MCF 10A (cell line): ENCODE results near the gene POTEE. TPM values are rescaled to one million over a fixed set of nuclear protein-coding genes. Genes with fewer than 3 reads are reported as not detected.

ENCODE experiments used
- total RNA-seq: library from RNA; stranded (reverse); gene quantifications from 2 replicates; pipeline ENCODE4 v1.2.3, GENCODE V29; 2022

POTEE gene
- total RNA-seq, 1 experiment from 2014 or later, result not detected

Other genes starting within 250 kb of the POTEE start
- gene FAM168B, start 116.1 kb upstream of the POTEE start, total RNA-seq, result 159 and 172 TPM in 2 replicates
- 57.6 and 78.1 TPM in 2 replicates for gene PLEKHB2, start 104.2 kb upstream of the POTEE start, total RNA-seq
- gene RAB6D, start 154.6 kb downstream of the POTEE start, total RNA-seq, result not detected in 2 replicates